Common myeloid progenitor, CD34-positive (primary cell): ENCODE data around the gene LRMDA.

Experiments used
- CTCF ChIA-PET: fragments of 350-600 bp; sonication (Branson Sonifier 250); formaldehyde crosslinking; loops from one replicate; lab custom pipeline; 2021; ENCODE audit warnings: antibody characterized with exemption; lab: Charles Lee
- POLR2A ChIA-PET: fragments of 350-600 bp; sonication (Branson Sonifier 250); formaldehyde crosslinking; loops from one replicate; lab custom pipeline; 2021; ENCODE audit warnings: antibody characterized with exemption; lab: Charles Lee
- DNase-seq, 3 donors: peaks; one replicate each; pipeline versions ENCODE4 v3.0.0 to v3.0.0-alpha.2; 2013
- H3K27ac ChIP-seq, 2 experiments: 1 replicate in 1 of 2; 2 replicates in 1 of 2; pipeline ENCODE4 v1.7.0; 2013; ENCODE audit warnings: inconsistent platforms in 2 of 2, low read length in 2 of 2, mild to moderate bottlenecking in 2 of 2, low read depth in 1 of 2, moderate library complexity in 1 of 2; ENCODE audit not compliant: severe bottlenecking in 2 of 2, insufficient read depth in 1 of 2, poor library complexity in 1 of 2
- H3K27me3 ChIP-seq, 5 experiments: replicated peaks in 2 of 5; 1 replicate in 3 of 5; 2 replicates in 2 of 5; pipeline versions ENCODE4 v1.6.1 to v1.7.0; 2013; ENCODE audit warnings: low read length in 4 of 5, mild to moderate bottlenecking in 2 of 5, moderate library complexity in 2 of 5, inconsistent platforms in 1 of 5; ENCODE audit not compliant: insufficient read depth in 5 of 5, control insufficient read depth in 4 of 5
- H3K36me3 ChIP-seq, 4 experiments: 1 replicate in 2 of 4; 2 replicates in 2 of 4; pipeline versions ENCODE4 v1.6.1 to v1.7.0; 2013; ENCODE audit warnings: low read length in 3 of 4, control low read depth in 1 of 4, mild to moderate bottlenecking in 1 of 4; ENCODE audit not compliant: control insufficient read depth in 4 of 4, insufficient read depth in 4 of 4
- H3K4me1 ChIP-seq, 4 experiments: 1 replicate in 3 of 4; 2 replicates in 1 of 4; pipeline versions ENCODE4 v1.6.1 to v1.7.1; 2013; ENCODE audit warnings: low read length in 3 of 4, mild to moderate bottlenecking in 3 of 4, control low read depth in 1 of 4, inconsistent platforms in 1 of 4, moderate library complexity in 1 of 4; ENCODE audit not compliant: control insufficient read depth in 4 of 4, insufficient read depth in 4 of 4; ENCODE audit errors: control extremely low read depth in 1 of 4
- H3K4me3 ChIP-seq, 7 experiments: 1 replicate in 4 of 7; 2 replicates in 3 of 7; pipeline versions ENCODE4 v1.5.1 to v1.7.0; 2013; ENCODE audit warnings: mild to moderate bottlenecking in 7 of 7, low read length in 6 of 7, moderate library complexity in 6 of 7, inconsistent platforms in 2 of 7, low read depth in 2 of 7, control low read depth in 1 of 7; ENCODE audit not compliant: insufficient read depth in 4 of 7, control insufficient read depth in 1 of 7; ENCODE audit errors: extremely low read depth in 1 of 7
- H3K9me3 ChIP-seq, 5 experiments: 1 replicate in 4 of 5; 2 replicates in 1 of 5; pipeline versions ENCODE4 v1.6.1 to v1.7.1; 2013; ENCODE audit warnings: low read length in 4 of 5, mild to moderate bottlenecking in 2 of 5, inconsistent platforms in 1 of 5, low read depth in 1 of 5, moderate library complexity in 1 of 5; ENCODE audit not compliant: control insufficient read depth in 4 of 5, insufficient read depth in 2 of 5; ENCODE audit errors: control extremely low read depth in 1 of 5
- WGBS: methylation state at CpG from one replicate; pipeline ENCODE4 v1.1.5; 2013; ENCODE audit not compliant: insufficient coverage; 5-methylcytosine and 5-hydroxymethylcytosine counted together

LRMDA gene

DNA sequence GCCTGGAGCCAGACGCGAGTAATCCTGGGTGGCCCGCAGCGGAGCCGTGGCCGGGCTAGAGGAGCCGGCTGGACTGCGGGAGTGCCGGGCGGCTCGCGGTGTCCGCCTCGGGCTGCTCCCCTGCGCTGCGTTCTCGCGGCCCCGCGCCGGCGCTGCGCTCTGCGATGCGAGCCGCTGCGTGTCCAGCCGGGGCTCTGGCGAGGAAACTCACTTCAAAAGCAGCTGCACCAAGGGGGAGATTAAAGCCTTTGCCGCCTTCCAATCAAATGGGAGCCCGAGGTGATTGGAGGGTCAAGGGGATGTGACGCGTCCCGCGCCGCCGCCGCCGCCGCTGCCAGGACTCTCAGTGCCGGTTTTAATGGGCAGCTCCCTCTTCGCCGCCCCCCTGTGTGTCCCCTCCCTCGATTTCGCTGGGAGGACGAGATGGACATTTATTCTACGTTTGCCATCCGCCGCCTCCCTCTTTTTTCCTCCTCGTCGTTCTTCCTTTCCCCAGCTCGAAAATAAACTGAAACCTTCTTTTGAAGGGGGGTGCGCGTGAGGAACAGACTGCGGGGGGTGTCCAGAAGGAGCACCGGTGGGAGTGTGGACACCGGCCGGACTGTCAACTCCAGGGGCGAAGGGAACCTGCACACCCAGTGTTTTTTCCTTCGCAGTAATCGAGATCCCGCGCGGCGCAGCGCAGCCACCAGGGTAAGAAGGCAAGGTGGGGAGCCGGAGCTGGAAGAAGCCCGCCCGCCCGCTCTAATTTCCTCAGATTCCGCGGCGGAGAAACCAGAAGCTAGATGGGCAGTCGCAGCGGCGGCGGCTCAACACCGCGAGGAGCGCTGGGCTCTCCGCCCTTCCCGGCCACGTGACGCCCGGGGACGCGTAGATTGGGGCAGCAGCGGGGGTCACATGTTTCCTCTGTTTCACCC, 29.6 kb upstream of the LRMDA start, which contains the start of gene ZNF503:
ZNF503 (minus strand) TSS at position 196 of the 917 bp plus-strand sequence. CDS start 345 bp downstream, outside the sequence.
- Histone ChIP-seq H3K4me3 (peak within 1 kb of the TSS; percentile 59 to 91 (median 86)), H3K9me3 (peaks cover 0 to 2% (median 0%) of the 10 kb centered on the region in 5 experiments), H3K27ac (peak within 1 kb of the TSS in 1 of 2 experiments; percentile 61), H3K27me3 (peaks cover 0 to 57% (median 19%) of the 10 kb centered on the region in 5 experiments), H3K4me1 (peaks cover 0 to 56% (median 51%) of the 10 kb centered on the region in 4 experiments), H3K36me3 (peaks cover 0 to 8% (median 0%) of the 10 kb centered on the region in 4 experiments)
- ChIA-PET CTCF (interaction anchor here (0.6 to 3.2 kb wide), 11 partner anchors 10 to 902 kb away, joined by 3 to 18 read pairs (median 3); partner anchors contain the start of gene LRMDA), POLR2A (interaction anchor here (0.5 to 1.8 kb wide), 3 partner anchors 8 to 29 kb away, joined by 3 to 14 read pairs (median 4); partner anchors contain the start of gene LRMDA)
- 0% methylated on average over 61 of the region's 88 CpGs for WGBS
- peak; percentile 93 to 97 (median 93) for DNase-seq

GRCh38 chr10:75402486-75403143, 28.8 kb upstream of the LRMDA start:
- H3K4me1 ChIP-seq, result peaks cover 0 to 61% (median 56%) of the 10 kb centered on the region in 4 experiments
- H3K9me3 ChIP-seq, result peaks cover 0 to 2% (median 0%) of the 10 kb centered on the region in 5 experiments
- peak overlapping the region; percentile 59 to 91 (median 82) for H3K4me3 ChIP-seq
- peaks cover 0 to 57% (median 18%) of the 10 kb centered on the region in 5 experiments for H3K27me3 ChIP-seq
- ChIA-PET POLR2A (interaction anchor here (0.5 to 1.8 kb wide), 3 partner anchors 19 to 143 kb away, joined by 4 to 14 read pairs (median 5); partner anchors contain the start of gene LRMDA), CTCF (interaction anchor here (0.7 to 2.4 kb wide), 6 partner anchors 11 to 625 kb away, joined by 3 to 5 read pairs (median 3); partner anchors contain the start of gene LRMDA)
- H3K36me3 ChIP-seq, result peaks cover 0 to 8% (median 0%) of the 10 kb centered on the region in 4 experiments
- DNase-seq, result peak in 1 of 3 donors; percentile 34
- WGBS, result 0% methylated on average over 37 of the region's 42 CpGs
- no peak overlapping the region for H3K27ac ChIP-seq

- H3K27me3 ChIP-seq, result peaks cover 0 to 60% (median 18%) of the 10 kb centered on the region in 5 experiments
- H3K4me1 ChIP-seq, result peaks cover 0 to 67% (median 63%) of the 10 kb centered on the region in 4 experiments
- peak overlapping the region; percentile 59 to 91 (median 82) for H3K4me3 ChIP-seq
Measured at GRCh38 chr10:75403144-75403938, 28.1 kb upstream of the LRMDA start.

DNA sequence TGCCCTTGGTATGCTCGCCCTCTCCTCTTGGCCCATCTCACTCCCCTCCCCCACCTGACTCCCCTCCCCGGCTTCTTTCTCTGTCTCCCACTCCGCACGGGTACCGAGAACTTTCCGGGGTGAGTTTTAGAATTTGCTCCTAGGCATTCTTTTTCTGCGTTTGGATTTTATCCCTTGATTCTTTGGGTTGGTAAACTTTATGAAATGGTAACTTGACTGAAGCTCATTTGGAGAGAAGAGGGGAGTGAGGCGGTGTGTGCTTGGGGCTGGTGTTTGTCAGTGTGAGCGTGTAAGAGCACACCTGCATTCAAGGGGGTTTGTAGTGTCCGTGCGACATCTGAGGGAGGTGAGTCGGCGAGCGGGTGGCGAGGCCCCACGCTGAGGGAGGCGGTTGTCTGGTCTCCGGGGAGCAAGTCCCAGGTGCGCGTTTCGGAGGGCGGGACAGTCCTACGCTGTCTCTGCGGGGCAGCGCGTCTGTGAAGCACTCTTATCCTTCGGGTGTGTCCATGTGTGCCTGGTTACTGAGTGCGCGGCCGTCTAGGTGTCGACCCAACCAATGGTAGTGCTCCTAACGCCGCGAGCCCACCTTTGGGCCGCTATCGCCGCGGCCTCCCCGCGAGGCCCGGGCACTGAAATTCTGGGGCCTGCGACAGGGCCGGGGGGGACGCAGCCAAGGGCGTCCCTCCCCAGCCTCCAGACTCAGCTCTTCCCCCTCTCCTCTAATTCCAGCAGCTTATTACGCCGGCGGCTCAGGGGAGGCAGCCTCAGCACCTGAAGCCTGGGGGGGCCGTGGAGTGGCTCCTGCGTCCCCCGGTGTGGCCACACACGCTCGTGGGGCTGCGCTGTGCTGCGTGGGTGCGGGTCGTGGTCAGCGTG, 27.2 kb upstream of the LRMDA start:
- peak overlapping the region; percentile 32 to 91 (median 82) for H3K4me3 ChIP-seq
- H3K9me3 ChIP-seq, result peaks cover 0 to 2% (median 0%) of the 10 kb centered on the region in 5 experiments
- peaks cover 0 to 3% (median 0%) of the 10 kb centered on the region in 4 experiments for H3K36me3 ChIP-seq
- CTCF ChIA-PET, result interaction anchor here (0.7 to 2.3 kb wide), 3 partner anchors 12 to 38 kb away, joined by 3 to 6 read pairs (median 4); partner anchors contain the start of gene LRMDA
- peak in 2 of 3 donors; percentile 15 to 39 for DNase-seq
- peaks cover 0 to 63% (median 18%) of the 10 kb centered on the region in 5 experiments for H3K27me3 ChIP-seq
- POLR2A ChIA-PET, result no interaction called here
- H3K4me1 ChIP-seq, result peaks cover 3 to 75% (median 72%) of the 10 kb centered on the region in 4 experiments
- WGBS, result under 1% methylated on average over 46 of the region's 58 CpGs
- no peak overlapping the region for H3K27ac ChIP-seq

More at GRCh38 chr10:75403144-75403938, 28.1 kb upstream of the LRMDA start:
- Histone ChIP-seq H3K27ac (no peak overlapping the region), H3K9me3 (peaks cover 0 to 2% (median 0%) of the 10 kb centered on the region in 5 experiments), H3K36me3 (peaks cover 0 to 8% (median 0%) of the 10 kb centered on the region in 4 experiments)
- peak in 1 of 3 donors; percentile 59 for DNase-seq
- CTCF ChIA-PET, result interaction anchor here (0.7 to 2.3 kb wide), 3 partner anchors 13 to 39 kb away, joined by 3 to 6 read pairs (median 4); partner anchors contain the start of gene LRMDA
- 1% methylated on average over 15 of the region's 56 CpGs for WGBS
- POLR2A ChIA-PET, result interaction anchor here (0.6 kb wide), 1 partner anchor 142 kb away, joined by 5 read pairs; no protein-coding TSS in a partner anchor

DNA sequence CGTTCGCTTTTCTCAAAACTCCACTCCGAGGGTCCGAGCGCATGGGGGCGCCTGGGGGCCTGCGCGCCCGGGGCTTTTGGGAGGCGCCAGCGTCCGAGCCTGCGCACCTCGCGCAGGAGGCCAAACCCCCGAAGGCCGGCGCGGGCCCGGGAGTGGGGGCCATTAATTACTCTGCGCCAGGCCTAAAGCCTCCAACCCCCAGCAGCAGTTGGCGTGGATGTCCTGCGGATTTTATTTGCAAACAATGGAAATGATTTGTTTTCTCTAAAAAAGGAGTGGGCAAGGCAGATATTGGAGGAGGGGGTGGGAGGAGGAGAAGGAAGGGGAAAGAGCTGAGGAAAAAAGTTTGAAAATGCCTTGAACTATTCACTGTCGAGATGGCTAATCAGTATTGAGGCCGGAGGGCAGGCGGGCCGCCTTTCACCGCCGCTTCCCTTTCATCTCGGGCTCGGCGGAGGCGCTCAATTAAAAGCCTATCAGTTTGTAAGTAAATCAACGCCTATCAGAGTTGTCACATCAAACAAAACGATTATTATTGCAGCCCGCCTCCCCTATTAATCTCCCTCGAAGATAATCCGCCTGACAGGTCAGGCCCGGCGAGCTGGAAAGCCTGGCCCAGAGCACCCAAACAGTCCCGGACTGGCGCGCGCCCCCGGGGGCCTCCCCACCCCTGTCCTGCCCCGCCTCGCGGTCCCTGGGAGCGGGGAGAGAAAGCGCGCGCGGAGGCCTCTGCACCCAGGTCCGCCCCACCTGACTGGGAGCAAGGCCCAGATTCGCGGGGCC, 26.4 kb upstream of the LRMDA start:
- peaks cover 3 to 75% (median 70%) of the 10 kb centered on the region in 4 experiments for H3K4me1 ChIP-seq
- peaks cover 0 to 67% (median 19%) of the 10 kb centered on the region in 5 experiments for H3K27me3 ChIP-seq
- no peaks in the 10 kb centered on the region for H3K36me3 ChIP-seq
- no peak overlapping the region for H3K27ac ChIP-seq
- H3K9me3 ChIP-seq, result peaks cover 0 to 2% (median 0%) of the 10 kb centered on the region in 5 experiments
- POLR2A ChIA-PET, result interaction anchor here (0.6 kb wide), 1 partner anchor 11 kb away, joined by 4 read pairs; no protein-coding TSS in a partner anchor
- CTCF ChIA-PET, result interaction anchor here (2.3 kb wide), 1 partner anchor 27 kb away, joined by 6 read pairs; the partner anchor contains the start of gene LRMDA
- peak overlapping the region; percentile 32 to 91 (median 82) for H3K4me3 ChIP-seq
- WGBS, result 27% methylated on average over 47 of the region's 56 CpGs
- DNase-seq, result peak in 2 of 3 donors; percentile 17 to 33
